Jurkat, Clone E6-1 (cell line): ENCODE measurements around the gene SPARCL1.
"Not testable (repeated sequence)": the region's sequence is repeated elsewhere in the genome, so short reads cannot be mapped to it uniquely, and the experiment has no call there.

Source experiments
- DNase-seq: peaks from one replicate; pipeline ENCODE4 v3.0.0-alpha.2; 2011; ENCODE audit warnings: low read depth, low spot score
- H3K4me3 ChIP-seq: 2 replicates; pipeline ENCODE4 v1.5.1; 2011; ENCODE audit warnings: mild to moderate bottlenecking, low read length, control low read depth, moderate library complexity

The SPARCL1 gene

GRCh38 chr4:87469390-87469789 is 59.8 kb downstream of the SPARCL1 start:
- DNase-seq = no peak
- H3K4me3 ChIP-seq = no peak overlapping the region

- peak; percentile 43 for DNase-seq
- H3K4me3 ChIP-seq = no peak overlapping the region
Observed at GRCh38 chr4:87465739-87466366, 63.3 kb downstream of the SPARCL1 start.

GRCh38 chr4:87462102-87462501 is 67.1 kb downstream of the SPARCL1 start:
- no peak for DNase-seq
- no peak overlapping the region for H3K4me3 ChIP-seq

- no peak for DNase-seq
Observed at GRCh38 chr4:87461281-87461700, 67.9 kb downstream of the SPARCL1 start.

GRCh38 chr4:87458913-87459312 is 70.3 kb downstream of the SPARCL1 start:
- no peak overlapping the region for H3K4me3 ChIP-seq
- DNase-seq = no peak

More at GRCh38 chr4:87461281-87461700, 67.9 kb downstream of the SPARCL1 start:
- no peak overlapping the region for H3K4me3 ChIP-seq

GRCh38 chr4:87451537-87451936 is 77.6 kb downstream of the SPARCL1 start:
- no peak overlapping the region for H3K4me3 ChIP-seq
- no peak for DNase-seq

- H3K4me3 ChIP-seq, DNase-seq: not testable (repeated sequence)
Observed at GRCh38 chr4:87446375-87446774, 82.8 kb downstream of the SPARCL1 start.

- no peak for DNase-seq
- H3K4me3 ChIP-seq = no peak overlapping the region
Observed at GRCh38 chr4:87445964-87446363, 83.2 kb downstream of the SPARCL1 start.

GRCh38 chr4:87444741-87445140 is 84.4 kb downstream of the SPARCL1 start:
- H3K4me3 ChIP-seq = no peak overlapping the region

GRCh38 chr4:87442889-87443288 is 86.3 kb downstream of the SPARCL1 start:
- no peak for DNase-seq
- H3K4me3 ChIP-seq = no peak overlapping the region

More at GRCh38 chr4:87444741-87445140, 84.4 kb downstream of the SPARCL1 start:
- DNase-seq = no peak

- no peak for DNase-seq
- no peak overlapping the region for H3K4me3 ChIP-seq
Observed at GRCh38 chr4:87433342-87433741, 95.8 kb downstream of the SPARCL1 start.

- no peak overlapping the region for H3K4me3 ChIP-seq
- DNase-seq = no peak
Observed at GRCh38 chr4:87430038-87430437, 99.1 kb downstream of the SPARCL1 start.

GRCh38 chr4:87428979-87429378 is 100.2 kb downstream of the SPARCL1 start:
- no peak for DNase-seq
- no peak overlapping the region for H3K4me3 ChIP-seq

- DNase-seq = no peak
- H3K4me3 ChIP-seq = no peak overlapping the region
Observed at GRCh38 chr4:87427518-87427868, 101.7 kb downstream of the SPARCL1 start.

- DNase-seq = no peak
- H3K4me3 ChIP-seq = no peak overlapping the region
Observed at GRCh38 chr4:87426865-87427517, 102.2 kb downstream of the SPARCL1 start.

GRCh38 chr4:87425711-87426110 is 103.5 kb downstream of the SPARCL1 start:
- DNase-seq = no peak
- no peak overlapping the region for H3K4me3 ChIP-seq

GRCh38 chr4:87424099-87424543 is 105.1 kb downstream of the SPARCL1 start:
- not testable (repeated sequence) for DNase-seq

More at GRCh38 chr4:87424099-87424543, 105.1 kb downstream of the SPARCL1 start:
- peak overlapping the region; percentile 70; the same call in 1 of the 2 replicates for H3K4me3 ChIP-seq
